ENCODE measurements around the gene HTR3D.
"Not testable (repeated sequence)": the region's sequence is repeated elsewhere in the genome, so short reads cannot be mapped to it uniquely, and the experiment has no call there.

The HTR3D gene

GRCh38 chr3:184071142-184071541 is 39.6 kb downstream of the HTR3D start:
- not testable (repeated sequence) for DNase-seq

GRCh38 chr3:184073621-184074020 is 42.1 kb downstream of the HTR3D start:
- no peak for DNase-seq

GRCh38 chr3:184075901-184076300 is 44.4 kb downstream of the HTR3D start:
- DNase-seq = no peak

- DNase-seq = no peak
Observed at GRCh38 chr3:184077881-184078280, 46.3 kb downstream of the HTR3D start.

- DNase-seq = no peak
Observed at GRCh38 chr3:184078851-184079250, 47.3 kb downstream of the HTR3D start.

GRCh38 chr3:184081116-184081830 is 49.7 kb downstream of the HTR3D start:
- no peak for DNase-seq

GRCh38 chr3:184082034-184082433 is 50.5 kb downstream of the HTR3D start:
- no peak for DNase-seq

GRCh38 chr3:184082465-184082864 is 50.9 kb downstream of the HTR3D start:
- DNase-seq = no peak

GRCh38 chr3:184085389-184085852 is 53.9 kb downstream of the HTR3D start:
- no peak for DNase-seq
